GM21528 (cell line): ENCODE results near the gene ISM2.

Experiments used
- ATAC-seq: cut with Tn5 transposase; IDR thresholded peaks from one replicate; pipeline ENCODE4 v1.9.1; 2021; ENCODE audit warnings: mild to moderate bottlenecking, moderate library complexity; ENCODE audit not compliant: unreplicated experiment, low FRiP score

ISM2 gene

GRCh38 chr14:77508876-77509275, 10.3 kb upstream of the ISM2 start:
- ATAC-seq: no peak

GRCh38 chr14:77508249-77508648, 9.6 kb upstream of the ISM2 start:
- no peak for ATAC-seq

- no peak for ATAC-seq
These were observed 9.1 kb upstream of the ISM2 start for GRCh38 chr14:77507762-77508161.

GRCh38 chr14:77505031-77505430, 6.4 kb upstream of the ISM2 start:
- ATAC-seq: no peak

- ATAC-seq: no peak
These were observed 4.5 kb upstream of the ISM2 start for GRCh38 chr14:77503138-77503537.

GRCh38 chr14:77502109-77502782, 3.6 kb upstream of the ISM2 start:
- no peak for ATAC-seq

- ATAC-seq: peak; percentile 28
These were observed 440 bp upstream of the ISM2 start for GRCh38 chr14:77498984-77499527.

- no peak for ATAC-seq
These were observed 3.3 kb downstream of the ISM2 start for GRCh38 chr14:77495334-77495733.

GRCh38 chr14:77491056-77491455, 7.6 kb downstream of the ISM2 start:
- no peak for ATAC-seq

- ATAC-seq: no peak
These were observed 8.1 kb downstream of the ISM2 start for GRCh38 chr14:77490347-77490986.

- no peak for ATAC-seq
These were observed 9.6 kb downstream of the ISM2 start for GRCh38 chr14:77489041-77489440.

GRCh38 chr14:77488558-77488957, 10.1 kb downstream of the ISM2 start:
- ATAC-seq: no peak

GRCh38 chr14:77485901-77486678, 12.5 kb downstream of the ISM2 start:
- ATAC-seq: no peak

- ATAC-seq: no peak
These were observed 13.4 kb downstream of the ISM2 start for GRCh38 chr14:77485256-77485655.

GRCh38 chr14:77482422-77482821, 16.2 kb downstream of the ISM2 start:
- no peak for ATAC-seq

GRCh38 chr14:77478796-77479195, 19.8 kb downstream of the ISM2 start:
- ATAC-seq: peak; percentile 84

GRCh38 chr14:77478029-77478428, 20.6 kb downstream of the ISM2 start:
- ATAC-seq: no peak

- ATAC-seq: no peak
These were observed 23.0 kb downstream of the ISM2 start for GRCh38 chr14:77475432-77476115.

GRCh38 chr14:77474479-77475177, 24.0 kb downstream of the ISM2 start:
- no peak for ATAC-seq

- no peak for ATAC-seq
These were observed 24.7 kb downstream of the ISM2 start for GRCh38 chr14:77473921-77474320.
